Measurements from ENCODE around the gene CREB5.

GRCh38 chr7:28729727-28730126, 317.4 kb downstream of the CREB5 start:
- TF ChIP-seq ZBTB7A (IDR thresholded peaks at IDR 0.05; ENCODE audit: low read depth) (no peak), MAX (IDR thresholded peaks at IDR 0.05) (no peak), EP300 (IDR thresholded peaks at IDR 0.05; ENCODE audit: borderline replicate concordance) (no peak)
